ENCODE data around the gene RIPK1.

DNA sequence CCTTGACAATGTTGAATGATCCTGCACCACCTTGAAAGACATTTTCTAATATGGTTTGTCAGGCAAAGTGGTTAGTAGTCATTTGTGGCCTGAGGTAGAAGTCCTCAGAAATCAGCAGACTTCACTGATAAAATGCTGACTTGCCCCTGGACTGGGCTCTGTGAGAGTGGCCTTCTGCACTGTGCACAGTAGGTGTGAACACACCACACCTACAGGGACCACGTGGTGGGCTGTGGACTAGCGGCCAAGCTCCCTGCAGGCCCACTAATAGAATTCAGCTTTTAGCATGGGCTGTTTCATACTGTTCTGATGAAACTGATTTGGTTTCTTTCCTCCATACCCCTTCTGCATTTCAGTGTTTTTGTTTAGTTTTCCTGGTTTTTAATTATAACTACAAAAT is 57.5 kb downstream of the RIPK1 start:
- TF ChIP-seq, protein P1, sequence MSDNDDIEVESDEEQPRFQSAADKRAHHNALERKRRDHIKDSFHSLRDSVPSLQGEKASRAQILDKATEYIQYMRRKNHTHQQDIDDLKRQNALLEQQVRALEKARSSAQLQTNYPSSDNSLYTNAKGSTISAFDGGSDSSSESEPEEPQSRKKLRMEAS (IDR thresholded peaks at IDR 0.05; ENCODE audit: low read depth, low read length), result no peak
- TF ChIP-seq, protein P2, sequence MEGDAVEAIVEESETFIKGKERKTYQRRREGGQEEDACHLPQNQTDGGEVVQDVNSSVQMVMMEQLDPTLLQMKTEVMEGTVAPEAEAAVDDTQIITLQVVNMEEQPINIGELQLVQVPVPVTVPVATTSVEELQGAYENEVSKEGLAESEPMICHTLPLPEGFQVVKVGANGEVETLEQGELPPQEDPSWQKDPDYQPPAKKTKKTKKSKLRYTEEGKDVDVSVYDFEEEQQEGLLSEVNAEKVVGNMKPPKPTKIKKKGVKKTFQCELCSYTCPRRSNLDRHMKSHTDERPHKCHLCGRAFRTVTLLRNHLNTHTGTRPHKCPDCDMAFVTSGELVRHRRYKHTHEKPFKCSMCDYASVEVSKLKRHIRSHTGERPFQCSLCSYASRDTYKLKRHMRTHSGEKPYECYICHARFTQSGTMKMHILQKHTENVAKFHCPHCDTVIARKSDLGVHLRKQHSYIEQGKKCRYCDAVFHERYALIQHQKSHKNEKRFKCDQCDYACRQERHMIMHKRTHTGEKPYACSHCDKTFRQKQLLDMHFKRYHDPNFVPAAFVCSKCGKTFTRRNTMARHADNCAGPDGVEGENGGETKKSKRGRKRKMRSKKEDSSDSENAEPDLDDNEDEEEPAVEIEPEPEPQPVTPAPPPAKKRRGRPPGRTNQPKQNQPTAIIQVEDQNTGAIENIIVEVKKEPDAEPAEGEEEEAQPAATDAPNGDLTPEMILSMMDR (IDR thresholded peaks at IDR 0.05; ENCODE audit: low read depth, low read length), result no peak
- no peak for TF ChIP-seq POLR2A (IDR thresholded peaks at IDR 0.05; ENCODE audit: extremely low read depth, insufficient read length)

Data from NB4 (cell line).